Brain microvascular endothelial cell (primary cell): ENCODE data around the gene IKZF3.

Experiments used
- DNase-seq: peaks from one replicate; pipeline ENCODE4 v3.0.0-alpha.2; 2020
- H3K27ac ChIP-seq: fragments of 250-450 bp; sonication (Bioruptor Pico); 2 replicates; pipeline ENCODE4 v1.5.1; 2020; ENCODE audit warnings: mild to moderate bottlenecking, moderate library complexity
- H3K27me3 ChIP-seq: fragments of 250-450 bp; sonication (Bioruptor Pico); replicated peaks from 2 replicates; pipeline ENCODE4 v1.5.1; 2020; ENCODE audit warnings: mild to moderate bottlenecking
- H3K36me3 ChIP-seq: fragments of 250-450 bp; sonication (Bioruptor Pico); replicated peaks from 2 replicates; pipeline ENCODE4 v1.5.1; 2020; ENCODE audit warnings: mild to moderate bottlenecking
- H3K4me3 ChIP-seq: 2 replicates; pipeline ENCODE4 v1.5.1; 2011; ENCODE audit warnings: low read depth, mild to moderate bottlenecking, control low read depth, low read length, moderate library complexity
- CTCF ChIP-seq: IDR thresholded peaks from 2 replicates; pipeline ENCODE4 v1.5.1; 2011; ENCODE audit warnings: low read depth, mild to moderate bottlenecking, moderate library complexity, low read length, control low read depth, inconsistent platforms; ENCODE audit errors: missing control alignments
- in situ Hi-C: cut with HindIII; loops from 2 replicates; pipeline ENCODE4 v1.10.0; 2017; ENCODE audit warnings: low sequenced_read_pairs, low pct_ligation_motif_present

Gene IKZF3

GRCh38 chr17:39756380-39757079, 107.6 kb downstream of the IKZF3 start:
- in situ Hi-C loops, result no loop called here
- Histone ChIP-seq H3K27me3 (no peaks in the 10 kb centered on the region), H3K27ac (no peak overlapping the region)

GRCh38 chr17:39755554-39756379, 108.3 kb downstream of the IKZF3 start:
- Histone ChIP-seq H3K27ac (no peak overlapping the region), H3K4me3 (no peak overlapping the region), H3K36me3 (no peaks in the 10 kb centered on the region), H3K27me3 (no peaks in the 10 kb centered on the region)
- in situ Hi-C loops, result no loop called here
- no peak for TF ChIP-seq CTCF
- no peak for DNase-seq

More at GRCh38 chr17:39756380-39757079, 107.6 kb downstream of the IKZF3 start:
- no peak for TF ChIP-seq CTCF
- Histone ChIP-seq H3K4me3 (no peak overlapping the region), H3K36me3 (no peaks in the 10 kb centered on the region)
- DNase-seq, result no peak

- Histone ChIP-seq H3K27ac (no peak overlapping the region), H3K27me3 (no peaks in the 10 kb centered on the region), H3K36me3 (no peaks in the 10 kb centered on the region), H3K4me3 (peak overlapping the region; percentile 66)
- no peak for DNase-seq
- TF ChIP-seq CTCF, result no peak
- in situ Hi-C loops, result no loop called here
Observed at GRCh38 chr17:39754958-39755553, 109.1 kb downstream of the IKZF3 start.

- peak overlapping the region; percentile 66 for H3K4me3 ChIP-seq
- TF ChIP-seq CTCF, result peak; percentile 62
- no peaks in the 10 kb centered on the region for H3K36me3 ChIP-seq
- peak overlapping the region; percentile 14 for H3K27ac ChIP-seq
- in situ Hi-C loops, result no loop called here
- DNase-seq, result peak; percentile 61
- H3K27me3 ChIP-seq, result no peaks in the 10 kb centered on the region
Observed at GRCh38 chr17:39754161-39754957, 109.8 kb downstream of the IKZF3 start.

- TF ChIP-seq CTCF, result no peak
- in situ Hi-C loops, result no loop called here
- Histone ChIP-seq H3K27ac (no peak overlapping the region), H3K36me3 (no peaks in the 10 kb centered on the region), H3K27me3 (no peaks in the 10 kb centered on the region), H3K4me3 (peak overlapping the region; percentile 66)
- DNase-seq, result no peak
Observed at GRCh38 chr17:39753514-39754160, 110.5 kb downstream of the IKZF3 start.
